NCI-H146 treated with DMSO at 0.1 percent for 48 hours (cell line): ENCODE measurements around the gene MYBPC3.
"Not testable (repeated sequence)": the region's sequence is repeated elsewhere in the genome, so short reads cannot be mapped to it uniquely, and the experiment has no call there.

ENCODE experiments used
- DNase-seq: peaks from one replicate; lab custom pipeline; 2025; ENCODE audit not compliant: unreplicated experiment; lab: John Stamatoyannopoulos, UW

MYBPC3 gene

DNA sequence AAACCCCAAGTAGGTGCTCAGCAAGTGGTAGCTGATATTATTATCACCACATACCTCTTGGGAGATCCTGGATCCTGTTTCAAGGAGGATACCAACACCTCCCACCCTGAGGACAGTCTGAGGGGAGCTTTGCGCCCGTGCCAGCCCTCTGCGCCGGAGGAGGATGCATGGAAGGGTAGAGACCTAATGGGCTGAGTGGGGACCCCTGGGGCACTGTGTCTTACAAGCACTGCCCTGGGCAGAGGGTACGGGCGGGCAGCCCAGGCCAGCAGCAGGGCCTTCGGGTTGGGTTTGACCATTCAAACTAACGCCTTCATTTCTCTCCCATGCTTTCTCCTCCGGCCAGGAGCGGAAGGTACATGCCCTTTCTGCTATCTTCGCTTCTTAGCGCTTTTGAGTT lies 26.3 kb downstream of the MYBPC3 start:
- DNase-seq, result no peak

DNA sequence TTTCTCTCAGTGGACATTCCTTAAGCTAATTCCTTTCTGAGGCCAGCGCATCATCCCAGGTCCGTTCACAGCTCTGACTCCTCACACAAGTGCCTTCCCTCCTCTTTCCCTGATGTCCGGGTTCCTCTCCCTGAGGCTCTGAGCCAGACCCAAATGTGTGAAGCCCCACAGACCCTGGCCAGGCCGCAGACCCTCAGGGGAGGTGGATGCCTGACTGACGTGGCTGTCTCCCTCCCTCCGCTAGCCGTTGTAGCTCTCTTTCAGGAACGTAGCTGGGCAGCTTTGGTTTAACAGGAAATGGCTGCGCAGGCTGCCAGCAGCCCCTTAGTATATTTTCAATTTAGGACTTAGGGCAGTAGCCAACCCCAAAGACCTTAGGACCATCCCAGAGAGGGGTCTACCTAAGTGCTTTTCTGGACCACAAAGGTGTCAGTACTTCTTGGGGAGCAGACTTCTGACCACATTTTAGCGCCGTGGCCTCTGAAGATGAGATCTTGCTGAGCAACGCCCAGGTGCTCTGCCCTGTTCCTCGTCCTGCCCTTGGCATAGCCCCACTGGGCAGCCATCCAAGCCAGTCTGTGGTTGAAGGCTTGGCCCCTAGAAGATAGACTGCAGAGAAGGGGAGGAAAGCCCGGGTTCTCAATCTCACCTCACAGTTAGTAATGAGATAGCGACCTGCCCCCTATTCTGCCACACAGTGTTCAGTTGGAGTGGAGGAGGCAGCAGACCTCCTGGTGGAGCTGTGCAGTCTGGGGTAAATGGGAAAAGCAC lies 27.0 kb downstream of the MYBPC3 start:
- no peak for DNase-seq

DNA sequence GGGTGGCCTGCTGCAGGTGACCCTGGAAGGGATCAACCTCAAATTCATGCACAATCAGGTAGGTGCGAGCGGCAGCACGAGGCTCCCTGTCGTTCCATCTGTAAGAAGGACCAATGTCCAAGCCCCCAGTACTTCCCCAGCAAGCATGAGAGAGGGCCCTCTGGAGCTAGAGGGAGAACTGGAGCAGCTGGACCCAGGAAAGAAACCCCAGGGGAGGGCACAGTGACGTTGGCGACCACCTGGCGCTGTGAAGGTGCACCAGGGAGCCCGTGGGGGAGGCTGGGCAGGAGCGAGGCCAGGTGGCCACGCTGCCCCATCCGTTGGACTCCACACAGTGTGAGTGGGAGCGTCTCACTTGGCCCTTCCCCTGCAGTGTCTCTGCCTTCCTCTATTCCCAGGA lies 28.0 kb downstream of the MYBPC3 start:
- DNase-seq, result no peak

GRCh38 chr11:47318166-47318565 lies 34.3 kb downstream of the MYBPC3 start:
- DNase-seq, result no peak

DNA sequence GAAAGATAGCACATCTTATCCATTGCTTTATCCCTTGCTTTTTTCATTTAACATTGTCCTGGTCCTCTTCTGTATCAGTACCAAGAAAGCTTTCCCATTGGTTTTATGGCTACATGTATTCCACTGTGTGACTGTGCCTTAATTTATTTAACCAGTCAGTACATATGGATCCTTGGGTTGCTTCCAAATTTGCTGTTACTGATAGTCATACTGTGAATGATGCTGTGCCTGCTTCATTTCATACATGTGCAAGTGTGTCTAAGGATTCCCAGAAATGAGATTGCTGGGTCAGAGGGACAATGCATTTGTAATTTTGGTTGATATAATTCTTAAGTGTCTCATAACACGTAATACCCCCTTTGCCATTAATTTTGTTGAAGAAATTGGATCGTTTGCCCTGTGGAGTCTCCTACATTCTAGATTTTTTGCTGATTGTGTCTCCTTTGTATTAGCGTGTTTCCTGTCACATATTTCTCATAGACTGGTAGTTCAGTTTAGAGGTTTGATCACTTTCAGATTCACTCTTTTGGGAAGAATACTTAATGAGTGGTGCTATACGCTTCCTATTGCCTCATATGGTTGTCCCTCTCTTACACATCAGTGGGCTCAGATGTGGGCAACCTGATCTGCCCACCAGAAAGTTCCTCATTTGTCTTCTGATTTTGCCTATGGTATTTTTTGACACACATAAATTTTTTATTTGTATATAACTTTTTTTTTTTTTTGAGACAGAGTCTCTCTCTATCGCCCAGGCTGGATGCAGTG lies 35.3 kb downstream of the MYBPC3 start:
- no peak for DNase-seq

GRCh38 chr11:47316501-47316900 lies 36.0 kb downstream of the MYBPC3 start:
- not testable (repeated sequence) for DNase-seq

DNA sequence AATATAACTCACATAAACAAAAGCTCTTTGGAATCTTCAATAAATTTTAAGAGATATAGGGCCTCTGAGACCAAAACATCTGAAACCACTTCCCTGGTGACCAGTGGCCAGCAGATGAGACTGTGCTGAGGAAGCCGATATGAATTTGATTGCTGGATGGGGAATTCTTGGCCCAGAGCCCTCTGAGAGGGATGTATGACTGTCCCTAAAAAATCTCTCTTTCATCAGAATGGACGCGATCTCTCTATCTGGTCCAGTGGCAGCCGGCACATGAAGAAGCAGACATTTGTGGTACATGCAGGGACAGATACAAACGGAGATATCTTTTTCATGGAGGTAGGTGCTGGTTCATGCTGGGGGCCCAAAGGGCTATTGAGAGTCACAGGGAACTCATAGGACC lies 37.5 kb downstream of the MYBPC3 start:
- DNase-seq, result no peak

DNA sequence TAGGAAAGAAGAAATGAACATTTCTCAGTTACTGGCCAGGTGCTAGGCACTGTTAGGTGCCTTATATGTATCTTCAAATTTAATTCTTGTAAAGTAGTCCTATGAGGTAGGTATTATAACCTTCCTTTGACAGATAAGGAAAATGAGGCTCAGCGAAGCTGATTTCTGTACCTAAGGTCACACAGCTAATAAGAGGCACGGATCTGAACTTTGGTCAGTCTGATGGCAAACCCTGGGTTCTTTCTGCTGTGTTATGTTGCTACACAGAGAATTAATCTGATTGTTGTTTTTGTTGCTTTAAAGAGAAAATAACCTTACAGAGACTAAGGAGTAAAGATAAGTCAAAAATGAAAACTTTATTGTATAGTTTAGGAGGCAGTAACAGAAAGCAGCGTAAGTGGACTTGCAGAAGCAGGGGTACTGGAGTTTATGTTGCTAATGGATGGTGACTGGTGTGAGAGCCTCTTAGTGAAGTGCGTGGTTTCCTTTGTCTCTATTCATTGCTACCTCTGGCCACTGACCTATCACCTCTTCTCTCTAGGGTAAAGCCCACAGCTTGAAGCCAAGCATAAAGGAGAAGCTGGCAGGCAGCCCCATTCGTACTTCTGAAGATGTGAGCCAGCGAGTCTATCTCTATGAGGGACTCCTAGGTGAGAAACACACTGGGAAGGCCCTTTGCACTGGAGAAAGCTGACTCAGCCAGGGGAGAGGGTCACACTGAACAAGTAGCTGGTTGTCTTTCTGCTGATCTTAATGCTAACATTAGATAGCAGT lies 44.3 kb downstream of the MYBPC3 start:
- DNase-seq, result no peak

GRCh38 chr11:47306484-47306844 lies 46.0 kb downstream of the MYBPC3 start:
- DNase-seq, result no peak

GRCh38 chr11:47305734-47306483 lies 46.6 kb downstream of the MYBPC3 start:
- no peak for DNase-seq

- no peak for DNase-seq
Observed at GRCh38 chr11:47302853-47303252, 49.6 kb downstream of the MYBPC3 start.

DNA sequence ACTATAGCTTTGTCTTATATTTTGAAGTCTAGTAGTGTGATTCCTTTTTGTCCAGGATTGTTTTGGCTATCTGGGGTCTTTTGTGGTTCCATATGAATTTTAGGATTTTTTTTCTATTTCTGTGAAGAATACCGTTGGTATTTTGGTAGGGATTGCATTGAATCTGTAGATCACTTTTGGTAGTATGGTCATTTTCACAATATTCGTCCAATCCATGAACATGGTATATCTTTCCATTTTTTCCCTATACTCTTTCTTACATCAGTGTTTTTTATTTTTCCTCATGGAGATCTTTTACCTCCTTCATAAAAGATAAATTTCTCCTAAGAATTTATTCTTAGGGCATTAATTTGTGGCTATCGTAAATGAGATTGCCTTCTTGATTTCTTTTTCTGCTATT lies 53.4 kb downstream of the MYBPC3 start:
- no peak for DNase-seq

- no peak for DNase-seq
Observed at GRCh38 chr11:47296045-47296444, 56.5 kb downstream of the MYBPC3 start.

- DNase-seq, result no peak
Observed at GRCh38 chr11:47295385-47295784, 57.1 kb downstream of the MYBPC3 start.

DNA sequence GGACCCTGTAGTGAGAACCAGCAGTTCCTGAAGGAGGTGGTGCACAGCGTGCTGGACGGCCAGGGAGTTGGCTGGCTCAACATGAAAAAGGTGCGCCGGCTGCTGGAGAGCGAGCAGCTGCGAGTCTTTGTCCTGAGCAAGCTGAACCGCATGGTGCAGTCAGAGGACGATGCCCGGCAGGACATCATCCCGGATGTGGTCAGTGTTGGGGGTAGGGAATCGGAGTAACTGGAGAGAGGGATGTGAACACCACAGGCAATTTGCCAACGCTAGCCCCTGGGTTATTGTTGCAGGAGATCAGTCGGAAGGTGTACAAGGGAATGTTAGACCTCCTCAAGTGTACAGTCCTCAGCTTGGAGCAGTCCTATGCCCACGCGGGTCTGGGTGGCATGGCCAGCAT lies 62.6 kb downstream of the MYBPC3 start:
- no peak for DNase-seq

GRCh38 chr11:47288066-47288465 lies 64.4 kb downstream of the MYBPC3 start:
- DNase-seq, result no peak

DNA sequence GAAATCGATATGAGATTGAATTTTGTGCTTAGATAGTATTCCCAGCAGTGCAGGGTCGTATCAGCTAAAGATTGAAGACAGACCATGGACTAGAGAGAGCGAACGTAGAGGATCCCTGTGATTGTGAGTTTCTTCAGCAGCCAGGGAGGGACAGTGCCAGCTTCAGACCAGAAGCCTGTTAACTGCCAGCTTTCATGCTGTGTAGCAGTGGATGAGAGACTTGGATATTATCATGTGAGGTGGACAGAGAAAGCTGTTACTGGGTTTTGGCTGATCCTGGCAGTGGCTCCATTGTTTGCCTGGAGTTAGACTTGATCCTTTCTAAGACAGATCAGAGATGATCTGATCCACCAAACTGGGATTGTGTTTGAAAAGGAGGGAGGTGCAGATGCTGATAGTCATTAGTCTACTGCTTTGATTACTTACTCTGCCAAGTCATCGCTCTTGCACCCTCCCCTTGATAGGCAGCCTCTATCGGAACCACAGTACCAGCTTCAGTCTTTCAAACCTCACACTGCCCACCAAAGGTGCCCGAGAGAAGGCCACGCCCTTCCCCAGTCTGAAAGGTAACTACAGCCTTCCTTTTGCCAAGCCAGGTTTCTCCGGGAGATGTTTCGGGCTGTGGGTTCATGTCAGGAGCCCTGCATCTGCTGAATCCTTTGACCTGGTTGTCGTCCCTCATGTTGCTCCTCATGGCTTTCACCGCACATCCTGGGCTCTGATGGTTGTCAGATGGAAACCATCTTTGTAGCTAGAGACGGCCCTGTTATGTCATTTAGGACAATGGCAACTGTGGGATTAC lies 66.3 kb downstream of the MYBPC3 start:
- DNase-seq, result no peak

- DNase-seq, result no peak
Observed at GRCh38 chr11:47284151-47284550, 68.4 kb downstream of the MYBPC3 start.

DNA sequence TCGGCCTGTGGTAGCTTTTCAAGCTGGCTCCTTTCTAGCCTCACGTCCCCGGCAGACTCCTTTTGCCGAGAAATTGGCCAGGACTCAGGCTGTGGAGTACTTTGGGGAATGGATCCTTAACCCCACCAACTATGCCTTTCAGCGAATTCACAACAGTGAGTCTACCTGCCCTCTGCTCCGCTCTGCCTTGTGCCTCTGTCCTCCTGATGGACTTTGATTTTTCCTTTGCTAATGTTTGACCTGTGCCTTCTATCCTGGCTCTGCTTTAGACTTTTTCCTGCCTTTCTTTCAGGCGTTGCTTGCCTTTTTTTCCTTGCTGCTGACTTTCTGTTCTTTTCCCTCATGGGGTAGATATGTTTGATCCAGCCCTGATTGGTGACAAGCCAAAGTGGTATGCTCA lies 70.0 kb downstream of the MYBPC3 start:
- DNase-seq, result no peak
